Cerebellar nuclear complex (tissue), 1 donor: ENCODE data around the gene TLE1.

Experiments used
- DNase-seq, 2 experiments: peaks; one replicate each; lab custom pipeline; 2025; lab: John Stamatoyannopoulos, UW

TLE1 gene

DNA sequence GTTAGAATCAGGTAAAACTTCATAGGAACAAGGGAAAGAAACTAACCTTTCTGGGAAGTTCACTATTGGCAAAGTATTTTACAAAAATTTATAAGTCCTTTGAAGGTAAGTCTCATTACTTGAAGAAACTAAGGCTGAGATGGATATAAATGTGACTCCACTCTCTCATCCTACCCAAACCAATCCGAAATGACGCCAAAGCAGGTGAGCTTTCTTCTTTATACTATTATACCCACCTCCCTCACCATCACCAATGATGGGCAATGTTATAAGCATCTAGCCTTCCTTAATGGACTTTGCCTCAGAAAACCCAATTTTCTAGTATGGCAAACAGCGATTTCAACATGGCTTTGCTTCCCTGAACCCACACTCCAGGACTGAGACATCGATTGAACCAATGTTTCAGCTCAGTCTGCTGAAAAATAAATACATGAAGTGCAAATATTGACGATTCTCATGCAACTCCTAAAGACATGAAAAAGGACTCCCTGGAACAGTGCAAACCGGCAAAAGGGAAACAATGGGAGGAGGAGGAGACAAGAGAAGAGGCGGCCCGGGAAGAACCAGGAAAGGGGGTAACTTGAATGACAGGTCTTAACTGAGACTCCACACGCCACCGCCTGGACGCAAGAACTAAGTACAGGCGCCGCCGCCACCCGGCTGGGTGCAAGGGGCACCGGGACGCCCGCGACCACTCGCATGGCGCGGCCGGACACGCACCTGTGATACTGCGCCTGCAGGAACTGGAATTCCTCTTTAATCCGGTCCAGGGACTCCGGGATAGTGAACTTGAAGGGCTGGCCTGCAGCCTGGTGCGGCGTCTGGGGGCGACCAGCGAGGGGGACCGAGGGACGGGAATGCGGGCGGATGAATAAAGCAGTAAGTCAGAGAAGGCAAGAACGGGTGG, 2.5 kb downstream of the TLE1 start:
- DNase-seq: peak; percentile 9 to 13

DNA sequence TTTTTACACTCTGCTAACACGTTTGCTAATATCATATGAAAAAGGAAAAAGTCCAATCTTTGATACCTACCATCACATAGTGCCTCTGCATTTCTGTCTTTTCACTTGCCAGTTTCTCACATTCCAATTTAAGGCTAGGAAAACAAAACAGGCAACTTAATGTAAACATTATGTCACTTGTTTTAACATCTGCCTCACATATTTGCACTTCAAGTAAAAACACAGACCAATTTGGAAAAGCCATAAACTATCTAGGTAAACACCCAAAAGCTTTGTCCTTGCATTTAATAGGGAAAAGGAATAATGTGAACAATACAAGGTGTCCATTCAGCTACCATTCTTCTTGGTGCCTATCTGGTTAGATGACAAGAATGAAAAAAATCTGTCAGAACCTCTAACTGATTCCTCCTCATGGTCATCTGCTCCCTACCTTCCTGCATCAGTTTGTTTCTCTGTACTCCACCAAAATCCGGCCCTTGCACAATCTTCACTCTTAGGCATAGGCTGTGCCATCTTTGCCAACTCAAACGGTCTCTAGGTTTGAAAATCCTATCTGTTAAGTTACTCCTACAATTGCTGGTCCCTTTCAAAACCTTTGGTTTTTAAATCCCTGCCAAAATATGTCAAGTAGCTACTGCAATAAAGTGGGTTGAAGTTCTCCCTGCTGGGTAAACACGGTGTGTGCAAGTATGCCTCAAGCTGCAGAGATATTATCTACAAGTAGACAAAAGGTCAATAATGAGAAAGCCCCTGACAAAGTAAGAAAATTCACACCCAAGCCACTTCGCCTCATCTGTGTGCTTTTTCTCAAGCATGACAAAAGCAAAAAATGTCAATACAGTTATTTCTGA, 3.4 kb downstream of the TLE1 start:
- no peak for DNase-seq

DNA sequence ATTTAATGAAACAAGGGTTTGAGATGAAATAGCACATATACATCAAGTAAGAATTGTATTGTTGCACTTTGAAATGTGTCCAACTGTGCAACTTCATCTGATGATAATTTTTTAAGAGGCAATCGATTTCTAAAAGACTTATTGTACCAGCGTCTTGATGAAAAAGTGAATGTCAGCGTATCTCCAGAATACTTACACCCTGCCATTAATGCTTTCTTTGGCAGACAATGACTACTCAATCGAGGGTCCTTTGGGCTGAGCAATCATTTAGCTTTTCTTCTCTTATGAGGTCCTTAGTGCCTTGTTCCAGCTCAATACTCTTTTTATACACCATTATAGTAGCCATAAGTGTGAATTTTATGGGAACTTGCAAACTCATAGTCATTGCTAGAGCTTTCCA, 4.7 kb downstream of the TLE1 start:
- no peak for DNase-seq

DNA sequence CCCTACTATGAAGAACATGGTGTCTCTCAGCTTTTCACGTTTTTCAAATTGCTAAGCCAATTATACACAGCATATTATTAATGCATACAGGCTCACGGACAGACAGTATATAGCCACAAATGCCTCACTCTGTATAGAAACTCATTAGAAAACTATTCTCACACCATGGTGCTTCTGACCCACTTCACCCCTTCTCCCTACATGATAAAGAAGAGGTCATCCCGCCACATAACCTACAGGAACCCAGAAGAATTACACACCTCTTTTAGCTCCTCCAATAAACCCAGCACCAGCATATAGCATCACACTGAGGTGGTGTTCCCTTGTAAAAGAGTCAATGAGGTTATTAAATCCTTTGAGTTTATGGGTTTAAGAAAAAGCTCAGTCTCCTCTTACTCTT, 5.6 kb downstream of the TLE1 start:
- no peak for DNase-seq

DNA sequence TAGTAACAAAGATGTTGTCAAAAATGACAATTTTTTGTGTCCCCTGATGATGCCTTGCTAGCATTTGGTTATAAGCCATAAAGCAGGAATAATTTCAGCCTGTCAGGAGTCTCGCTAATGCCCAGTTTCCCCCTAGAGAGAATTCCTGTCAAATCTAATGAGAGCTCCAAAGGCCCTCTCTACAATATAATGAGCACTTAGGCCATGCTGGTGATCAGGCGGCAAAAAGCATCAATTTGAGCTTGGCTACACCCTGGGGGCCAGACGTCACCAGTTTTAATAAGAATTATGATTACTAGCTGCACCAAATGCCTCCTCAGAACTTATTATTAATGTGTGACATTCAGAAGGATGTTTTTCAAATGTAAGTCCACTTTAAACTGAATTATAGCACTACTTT, 6.1 kb downstream of the TLE1 start:
- DNase-seq: no peak

DNA sequence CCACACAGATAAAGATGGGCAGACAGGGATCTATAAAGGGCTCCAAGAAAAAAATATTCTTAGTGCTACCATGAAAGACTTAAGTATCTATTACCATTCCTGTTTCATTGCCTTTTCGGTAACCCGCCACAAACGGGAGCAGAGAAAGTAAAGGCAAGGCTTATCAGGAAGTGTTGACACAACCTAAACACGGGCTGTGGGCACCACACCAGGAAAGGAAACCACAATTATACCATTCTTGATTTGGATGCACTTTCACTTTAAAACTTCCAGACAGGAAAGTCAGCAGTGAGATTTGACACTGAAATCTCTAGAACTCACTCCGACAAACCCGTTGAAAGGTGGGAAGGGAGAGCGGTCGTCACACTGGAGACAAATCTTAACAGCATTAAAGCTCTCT, 6.5 kb downstream of the TLE1 start:
- DNase-seq: no peak

DNA sequence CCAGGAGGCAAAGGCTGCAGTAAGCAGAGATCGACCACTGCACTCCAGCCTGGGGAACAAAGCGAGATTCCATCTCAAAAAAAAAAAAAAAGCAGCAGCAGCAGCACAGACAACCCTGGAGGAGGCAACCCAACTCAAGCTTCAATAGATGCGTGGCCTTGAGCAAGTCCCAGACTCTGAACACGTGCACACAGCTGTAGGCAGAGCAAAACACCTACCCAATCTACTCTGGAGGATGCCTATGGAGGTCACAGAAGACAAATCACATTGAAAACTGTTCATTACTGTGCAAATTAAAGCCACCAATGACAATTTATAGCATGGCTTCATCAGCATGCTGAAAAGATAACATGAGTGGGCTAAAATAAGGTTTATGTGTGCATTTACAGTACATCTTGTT, 7.2 kb downstream of the TLE1 start:
- no peak for DNase-seq

DNA sequence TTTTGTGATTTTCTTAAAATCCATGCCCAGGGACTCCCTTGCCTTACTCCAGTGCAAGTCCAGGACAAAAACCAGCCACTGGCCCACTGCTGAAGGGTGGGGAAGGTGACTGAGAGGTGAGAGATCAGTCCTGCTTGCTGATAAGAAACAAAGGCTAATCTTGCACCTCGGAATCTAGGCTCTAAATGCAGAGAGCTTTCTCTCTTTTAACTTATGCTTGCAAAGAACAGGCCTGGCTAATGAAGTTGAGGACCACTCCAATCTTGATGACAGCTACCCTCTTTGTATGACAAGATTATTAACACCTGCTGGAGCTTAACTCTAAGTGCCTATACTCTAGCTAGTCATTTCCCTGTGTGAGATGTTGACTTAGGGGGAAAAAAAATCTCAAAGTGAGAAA, 8.8 kb downstream of the TLE1 start:
- DNase-seq: no peak

DNA sequence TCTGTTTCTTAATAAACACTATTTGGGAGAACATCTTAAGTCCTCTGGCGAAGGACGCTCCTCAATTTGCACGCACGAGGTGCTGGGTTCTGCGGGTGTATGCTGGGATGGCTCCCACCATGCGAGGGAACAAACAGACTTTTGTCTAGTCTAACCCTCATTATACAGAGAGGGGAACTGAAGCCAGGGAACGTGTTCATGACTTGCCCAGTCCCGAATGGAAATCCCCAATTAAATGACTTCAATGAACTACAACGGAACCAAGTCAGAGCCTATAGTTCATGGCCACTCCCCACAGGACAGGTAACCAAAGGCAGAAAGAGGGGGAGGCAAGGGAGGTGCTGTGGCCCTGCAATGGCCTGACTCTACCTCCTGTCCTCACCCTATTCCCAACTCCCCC, 9.3 kb downstream of the TLE1 start:
- no peak for DNase-seq

DNA sequence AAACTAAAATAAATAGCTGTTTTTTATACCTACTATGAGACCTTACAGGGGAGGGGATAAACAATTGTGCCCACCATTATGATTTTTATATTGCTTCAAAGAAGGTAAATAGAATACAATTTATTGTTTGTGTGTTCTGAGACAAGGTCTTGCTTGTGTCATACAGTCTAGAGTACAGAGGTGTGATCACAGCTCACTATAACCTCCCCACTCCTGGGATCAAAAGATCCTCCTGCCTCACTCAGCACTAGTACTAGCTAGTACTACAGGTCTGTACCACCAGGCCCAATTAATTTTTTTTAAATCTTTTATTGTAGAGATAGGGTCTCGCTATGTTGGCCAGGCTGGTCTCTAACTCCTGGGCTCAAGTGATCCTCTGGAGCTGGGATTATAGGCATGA, 11.3 kb downstream of the TLE1 start:
- DNase-seq: no peak

DNA sequence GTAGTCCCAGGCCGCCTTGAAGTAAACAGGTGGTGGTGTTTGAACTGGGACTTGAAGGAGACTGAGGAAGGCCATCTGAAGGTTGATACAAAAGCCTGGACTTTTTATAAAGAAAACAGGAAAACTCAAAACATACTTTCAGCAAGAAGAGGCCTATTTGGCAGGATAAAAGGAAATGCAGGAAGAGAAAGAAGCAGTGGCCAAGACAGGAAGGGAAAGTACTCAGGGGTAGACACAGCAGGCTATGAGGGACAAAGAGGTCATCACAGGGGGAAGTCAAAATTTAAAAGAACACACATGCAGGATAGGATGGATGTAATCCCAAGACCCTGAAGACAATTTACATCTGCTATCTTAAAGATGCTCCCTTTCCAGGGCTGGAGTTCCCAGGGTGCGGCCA, 13.0 kb downstream of the TLE1 start:
- no peak for DNase-seq

DNA sequence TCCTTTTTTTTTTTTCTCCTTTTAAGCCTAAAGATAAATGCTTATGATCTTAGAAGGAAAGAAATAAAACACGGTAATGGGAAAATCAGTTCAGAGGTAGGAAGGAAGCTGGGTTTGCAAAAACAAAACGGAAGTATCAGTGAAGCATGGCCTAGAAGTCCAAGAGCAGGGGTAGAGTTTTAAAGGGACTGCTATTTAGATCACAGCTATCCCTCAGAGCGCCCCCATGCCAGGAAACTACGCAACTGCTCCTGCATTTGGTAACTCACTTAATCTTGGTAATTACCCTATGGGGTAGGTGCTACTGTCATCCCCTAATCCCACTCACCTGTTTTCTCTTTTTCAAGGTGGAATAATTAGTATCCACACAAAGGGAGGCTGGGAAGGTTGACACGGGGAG, 16.0 kb downstream of the TLE1 start:
- no peak for DNase-seq

DNA sequence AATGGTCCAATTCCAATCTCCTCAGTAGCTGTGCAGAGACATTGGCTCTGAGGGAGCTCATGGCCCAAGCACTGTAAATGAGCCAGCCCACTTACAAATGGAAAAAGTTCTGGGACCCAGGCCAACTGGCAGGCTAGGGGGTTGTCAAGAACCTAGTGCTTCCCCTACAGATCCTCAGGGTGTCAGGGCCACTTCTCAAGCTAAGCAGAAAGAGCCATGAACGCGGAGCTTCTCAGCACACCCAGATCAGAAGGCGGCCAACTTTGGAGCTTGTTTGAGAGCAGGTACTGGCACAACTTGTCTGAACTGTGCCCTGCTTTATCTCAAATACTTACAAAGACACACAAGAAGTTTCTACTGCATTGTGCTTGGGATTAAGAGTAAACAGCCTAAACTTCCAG, 17.5 kb downstream of the TLE1 start:
- no peak for DNase-seq

DNA sequence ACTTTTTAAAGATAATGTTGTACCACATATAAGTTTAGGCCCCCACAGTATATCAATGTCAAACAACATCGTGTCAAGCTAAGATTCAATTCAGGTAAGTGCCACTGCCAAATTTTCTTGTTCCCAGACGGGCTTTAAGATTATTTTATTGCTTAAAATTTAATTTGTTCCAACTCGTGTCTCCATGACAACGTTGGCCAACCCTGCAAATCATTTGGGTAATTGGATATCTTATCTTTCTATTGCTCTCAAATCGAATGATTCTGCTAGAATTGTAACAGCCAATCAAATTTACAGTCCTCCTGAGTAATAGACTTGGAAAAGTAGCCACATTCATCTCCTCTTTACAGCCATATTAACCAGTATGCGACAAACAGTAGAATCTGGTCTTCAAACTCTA, 19.5 kb downstream of the TLE1 start:
- no peak for DNase-seq

DNA sequence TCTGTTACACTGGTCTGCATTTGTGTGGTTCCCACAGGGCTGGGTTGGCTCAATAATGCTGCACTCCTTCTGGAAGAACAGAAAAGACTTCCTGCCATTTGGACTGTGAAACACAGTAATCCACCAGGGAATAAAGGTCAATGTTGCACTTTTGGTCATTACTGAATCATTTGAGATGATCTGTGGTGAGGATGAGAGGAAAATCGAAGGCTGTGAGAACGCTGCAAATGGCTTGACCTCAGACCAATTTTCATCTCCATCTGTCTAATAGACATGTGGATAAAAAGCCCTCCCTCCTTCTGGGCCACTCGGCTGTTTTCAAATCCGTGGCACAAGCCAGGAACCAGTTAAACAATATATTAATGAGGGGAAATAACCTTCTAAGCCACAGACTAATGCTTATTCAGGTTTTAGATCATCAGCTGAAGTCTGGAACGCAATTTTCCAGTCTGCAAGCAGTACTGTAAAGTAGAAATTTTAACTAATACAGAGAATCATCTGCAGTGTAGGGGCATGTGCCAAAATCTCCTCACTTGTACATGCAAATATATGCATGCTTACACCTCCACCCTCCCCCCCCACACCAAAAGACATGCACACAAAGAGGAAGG, 20.2 kb downstream of the TLE1 start:
- no peak for DNase-seq

DNA sequence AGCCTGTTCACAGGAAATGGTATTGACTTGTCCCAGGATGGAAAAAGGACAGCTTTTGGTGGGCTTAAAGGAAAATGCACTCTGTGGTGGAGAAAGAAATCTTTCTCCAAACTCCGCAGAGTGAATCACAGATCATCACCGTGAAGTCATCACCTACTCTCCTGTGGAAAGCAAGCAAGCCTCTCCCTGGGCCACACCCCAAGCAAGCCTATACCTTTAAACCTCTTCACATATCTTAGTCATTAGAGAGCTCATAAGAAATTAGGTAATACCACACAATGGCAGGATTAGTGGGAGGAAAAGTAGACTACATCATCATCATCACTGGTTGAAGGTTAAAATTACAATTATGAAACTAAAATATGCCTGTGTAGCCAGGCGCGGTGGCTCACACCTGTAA, 23.2 kb downstream of the TLE1 start:
- DNase-seq: no peak

DNA sequence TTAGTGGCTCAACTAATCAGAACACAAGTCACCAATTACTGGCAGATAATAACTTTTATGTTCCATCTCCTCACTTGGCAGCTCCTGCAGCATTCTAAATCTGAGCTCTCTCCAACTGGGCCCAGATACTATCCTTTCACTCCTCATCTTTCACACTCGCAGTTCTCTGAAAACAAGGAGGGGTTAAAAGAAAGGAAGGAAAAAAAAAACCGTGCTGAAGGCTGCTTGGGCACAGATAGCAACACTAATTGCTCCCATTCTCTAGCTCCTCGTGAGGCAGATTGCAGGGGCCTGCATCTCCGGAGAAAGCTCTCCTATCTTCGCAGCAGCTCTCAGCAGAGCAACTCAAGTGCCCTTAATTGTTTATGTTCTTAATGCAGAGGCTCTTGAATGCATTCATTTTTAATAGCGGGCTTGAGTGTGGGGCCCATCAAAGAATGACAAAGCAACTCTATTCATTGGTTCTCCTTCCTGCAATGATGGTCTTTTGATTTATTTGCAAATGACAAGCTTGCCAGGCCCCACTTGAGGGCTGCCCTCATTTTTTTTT, 23.9 kb downstream of the TLE1 start:
- DNase-seq: no peak

DNA sequence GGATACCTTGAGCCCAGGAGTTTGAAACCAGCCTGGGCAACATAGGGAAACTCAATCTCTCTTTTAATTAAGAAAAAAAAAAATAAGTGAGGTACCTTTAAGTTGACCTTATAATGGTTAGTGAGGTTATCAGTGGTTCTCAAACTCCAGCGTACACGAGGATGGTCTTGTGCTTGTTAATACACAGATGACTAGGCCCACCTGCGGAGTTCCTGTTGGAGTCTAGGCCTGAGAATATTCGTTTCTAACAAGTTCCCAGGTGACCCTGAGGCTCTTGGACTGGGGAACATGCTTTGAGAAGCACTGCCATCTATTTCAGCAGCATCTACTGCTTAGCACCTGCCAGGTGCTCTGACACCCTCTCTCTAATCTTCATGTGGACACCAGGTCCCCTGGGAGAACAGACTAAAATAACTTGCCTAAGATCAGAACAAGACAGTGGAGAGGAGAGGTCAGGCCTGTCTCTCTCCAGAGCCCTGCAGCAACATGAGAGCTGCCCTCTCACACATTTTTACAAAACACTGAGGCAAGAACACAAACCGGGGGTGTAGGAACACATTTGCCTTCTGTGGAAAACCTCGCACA, 24.6 kb downstream of the TLE1 start:
- no peak for DNase-seq

DNA sequence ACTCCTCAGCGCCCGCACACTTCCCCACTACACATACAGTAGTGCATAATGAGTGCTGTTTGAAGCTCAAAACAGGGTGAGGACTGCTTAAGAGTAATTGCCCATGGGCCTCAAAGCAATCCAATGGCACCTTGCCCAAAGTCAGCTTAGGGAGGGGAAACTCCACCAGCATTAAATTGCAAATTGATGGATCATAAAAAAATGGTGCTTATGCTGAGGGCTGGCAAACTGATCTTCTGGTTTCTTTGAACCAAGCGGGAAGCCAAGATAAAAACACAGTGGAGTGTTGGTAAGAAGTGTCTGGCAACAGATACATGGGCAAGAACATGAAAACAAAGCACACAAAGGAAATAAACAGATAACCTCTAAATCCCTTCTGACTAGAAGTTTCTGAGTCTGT, 28.0 kb downstream of the TLE1 start:
- no peak for DNase-seq

DNA sequence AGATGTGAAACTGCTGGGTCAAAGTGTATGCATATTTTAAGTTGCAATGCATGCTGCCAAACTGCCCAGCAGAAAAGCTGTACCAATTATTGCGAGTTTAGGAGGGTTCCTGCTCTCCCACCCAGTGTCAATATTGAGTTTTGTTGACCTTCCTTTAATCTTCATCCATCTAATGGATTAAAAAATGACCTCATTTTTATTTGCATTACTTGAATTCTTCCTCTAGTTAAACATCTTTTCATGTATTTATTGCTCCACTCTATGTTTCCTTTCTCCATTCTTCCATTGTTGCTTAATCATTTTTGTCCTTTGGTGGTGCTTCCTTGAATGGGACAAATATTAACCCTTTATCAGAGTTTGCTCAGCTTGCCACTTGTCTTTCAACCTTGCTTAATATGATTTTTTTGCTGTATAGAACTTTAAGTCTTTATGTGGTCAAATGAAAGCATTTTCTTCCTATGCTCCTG, 32.4 kb downstream of the TLE1 start:
- DNase-seq: no peak

DNA sequence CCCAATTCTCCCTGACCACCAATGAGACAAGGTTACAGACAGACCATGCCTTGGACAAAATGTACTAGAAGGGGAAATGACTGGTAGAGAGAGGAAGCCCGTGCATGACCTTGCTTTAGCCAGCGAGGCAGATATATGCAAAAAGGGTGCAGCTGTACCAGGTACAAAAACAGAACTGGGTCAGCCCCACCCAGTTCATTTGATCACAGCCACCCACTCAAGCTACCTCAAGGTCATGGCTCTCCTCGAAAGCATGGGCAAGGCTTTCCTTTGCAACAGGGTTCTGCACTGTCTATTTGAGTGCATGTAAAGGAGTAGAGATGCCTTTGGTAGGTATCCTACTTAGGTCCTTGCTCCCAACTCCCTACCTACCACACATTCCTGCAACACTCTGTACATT, 33.3 kb downstream of the TLE1 start:
- no peak for DNase-seq

DNA sequence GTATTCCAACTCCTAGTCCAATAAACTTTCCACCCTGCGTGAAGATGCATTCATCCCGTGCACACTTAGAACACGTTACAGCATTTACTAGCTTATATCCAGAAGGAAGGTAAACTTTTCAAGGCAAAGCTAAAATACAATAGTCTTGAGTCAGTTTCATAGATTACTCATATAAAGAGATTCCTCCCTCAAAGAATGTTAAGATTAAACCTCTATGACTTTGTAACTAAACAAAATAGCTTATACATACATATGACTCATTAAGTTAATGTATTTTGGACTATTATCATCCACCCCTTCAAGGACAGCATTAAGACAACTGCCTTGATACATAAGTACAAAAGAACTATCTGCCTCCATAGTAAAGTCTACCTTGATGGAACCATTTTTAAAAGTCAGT, 36.1 kb downstream of the TLE1 start:
- no peak for DNase-seq
